ENCODE measurements around the gene TENM4.

DNA sequence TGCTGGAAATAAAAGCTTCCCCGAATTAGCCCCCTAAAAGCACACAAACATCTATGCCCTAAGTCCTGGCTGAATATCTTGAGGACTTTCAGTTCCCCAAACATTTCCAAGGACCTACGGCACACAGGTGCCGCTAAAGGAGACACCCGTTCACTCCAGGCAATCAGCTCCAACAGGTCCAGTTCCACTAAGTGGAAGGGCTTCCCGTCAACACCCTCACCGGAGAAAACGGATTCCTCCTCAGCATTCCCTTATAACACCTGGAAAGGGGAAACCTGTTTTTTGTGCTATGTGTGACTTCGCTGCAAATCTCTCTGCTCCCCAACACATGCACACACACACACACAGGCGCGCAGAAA, 3.9 kb downstream of the TENM4 start:
- TF ChIP-seq POLR2A (IDR thresholded peaks at IDR 0.05), result no peak
- TF ChIP-seq, protein P1, sequence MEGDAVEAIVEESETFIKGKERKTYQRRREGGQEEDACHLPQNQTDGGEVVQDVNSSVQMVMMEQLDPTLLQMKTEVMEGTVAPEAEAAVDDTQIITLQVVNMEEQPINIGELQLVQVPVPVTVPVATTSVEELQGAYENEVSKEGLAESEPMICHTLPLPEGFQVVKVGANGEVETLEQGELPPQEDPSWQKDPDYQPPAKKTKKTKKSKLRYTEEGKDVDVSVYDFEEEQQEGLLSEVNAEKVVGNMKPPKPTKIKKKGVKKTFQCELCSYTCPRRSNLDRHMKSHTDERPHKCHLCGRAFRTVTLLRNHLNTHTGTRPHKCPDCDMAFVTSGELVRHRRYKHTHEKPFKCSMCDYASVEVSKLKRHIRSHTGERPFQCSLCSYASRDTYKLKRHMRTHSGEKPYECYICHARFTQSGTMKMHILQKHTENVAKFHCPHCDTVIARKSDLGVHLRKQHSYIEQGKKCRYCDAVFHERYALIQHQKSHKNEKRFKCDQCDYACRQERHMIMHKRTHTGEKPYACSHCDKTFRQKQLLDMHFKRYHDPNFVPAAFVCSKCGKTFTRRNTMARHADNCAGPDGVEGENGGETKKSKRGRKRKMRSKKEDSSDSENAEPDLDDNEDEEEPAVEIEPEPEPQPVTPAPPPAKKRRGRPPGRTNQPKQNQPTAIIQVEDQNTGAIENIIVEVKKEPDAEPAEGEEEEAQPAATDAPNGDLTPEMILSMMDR (IDR thresholded peaks at IDR 0.05), result no peak

Data from Peyer's patch (tissue), 4 donors.